NCI-H1092 treated with DMSO at 0.1 percent for 48 hours (cell line): Measurements from ENCODE around the gene WDR11.

Experiments
- DNase-seq: peaks from one replicate; lab custom pipeline; 2025; lab: John Stamatoyannopoulos, UW

Gene WDR11, protein sequence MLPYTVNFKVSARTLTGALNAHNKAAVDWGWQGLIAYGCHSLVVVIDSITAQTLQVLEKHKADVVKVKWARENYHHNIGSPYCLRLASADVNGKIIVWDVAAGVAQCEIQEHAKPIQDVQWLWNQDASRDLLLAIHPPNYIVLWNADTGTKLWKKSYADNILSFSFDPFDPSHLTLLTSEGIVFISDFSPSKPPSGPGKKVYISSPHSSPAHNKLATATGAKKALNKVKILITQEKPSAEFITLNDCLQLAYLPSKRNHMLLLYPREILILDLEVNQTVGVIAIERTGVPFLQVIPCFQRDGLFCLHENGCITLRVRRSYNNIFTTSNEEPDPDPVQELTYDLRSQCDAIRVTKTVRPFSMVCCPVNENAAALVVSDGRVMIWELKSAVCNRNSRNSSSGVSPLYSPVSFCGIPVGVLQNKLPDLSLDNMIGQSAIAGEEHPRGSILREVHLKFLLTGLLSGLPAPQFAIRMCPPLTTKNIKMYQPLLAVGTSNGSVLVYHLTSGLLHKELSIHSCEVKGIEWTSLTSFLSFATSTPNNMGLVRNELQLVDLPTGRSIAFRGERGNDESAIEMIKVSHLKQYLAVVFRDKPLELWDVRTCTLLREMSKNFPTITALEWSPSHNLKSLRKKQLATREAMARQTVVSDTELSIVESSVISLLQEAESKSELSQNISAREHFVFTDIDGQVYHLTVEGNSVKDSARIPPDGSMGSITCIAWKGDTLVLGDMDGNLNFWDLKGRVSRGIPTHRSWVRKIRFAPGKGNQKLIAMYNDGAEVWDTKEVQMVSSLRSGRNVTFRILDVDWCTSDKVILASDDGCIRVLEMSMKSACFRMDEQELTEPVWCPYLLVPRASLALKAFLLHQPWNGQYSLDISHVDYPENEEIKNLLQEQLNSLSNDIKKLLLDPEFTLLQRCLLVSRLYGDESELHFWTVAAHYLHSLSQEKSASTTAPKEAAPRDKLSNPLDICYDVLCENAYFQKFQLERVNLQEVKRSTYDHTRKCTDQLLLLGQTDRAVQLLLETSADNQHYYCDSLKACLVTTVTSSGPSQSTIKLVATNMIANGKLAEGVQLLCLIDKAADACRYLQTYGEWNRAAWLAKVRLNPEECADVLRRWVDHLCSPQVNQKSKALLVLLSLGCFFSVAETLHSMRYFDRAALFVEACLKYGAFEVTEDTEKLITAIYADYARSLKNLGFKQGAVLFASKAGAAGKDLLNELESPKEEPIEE

GRCh38 chr10:120850911-120851865 is at the start of gene WDR11:
WDR11 (plus strand) TSS chr10:120851362; CDS start chr10:120851421, 59 bp downstream.
- peak; percentile 69 for DNase-seq

- no peak for DNase-seq
Observed at GRCh38 chr10:120802935-120803334, 48.2 kb upstream of the WDR11 start.

DNA sequence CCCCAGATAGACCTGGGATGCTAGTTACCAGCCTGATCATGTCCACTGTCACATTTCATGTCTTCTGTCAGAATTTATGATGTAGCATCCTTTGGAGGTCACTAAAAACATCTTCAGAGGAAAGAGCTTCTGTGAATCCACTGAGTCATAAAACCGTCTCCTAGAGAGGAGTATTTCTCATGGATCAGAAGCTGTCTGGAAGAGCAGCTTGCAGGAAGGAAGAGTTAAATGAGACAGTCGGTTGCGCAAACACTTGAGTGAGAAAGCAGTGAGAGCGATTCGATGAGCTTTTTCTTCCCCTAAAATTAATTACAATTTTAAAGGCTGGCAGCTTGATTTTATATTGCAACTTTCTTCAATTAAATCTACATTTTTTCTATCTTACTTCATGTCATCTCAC is 47.2 kb upstream of the WDR11 start:
- DNase-seq = no peak

- no peak for DNase-seq
Observed at GRCh38 chr10:120805014-120805812, 45.9 kb upstream of the WDR11 start.

DNA sequence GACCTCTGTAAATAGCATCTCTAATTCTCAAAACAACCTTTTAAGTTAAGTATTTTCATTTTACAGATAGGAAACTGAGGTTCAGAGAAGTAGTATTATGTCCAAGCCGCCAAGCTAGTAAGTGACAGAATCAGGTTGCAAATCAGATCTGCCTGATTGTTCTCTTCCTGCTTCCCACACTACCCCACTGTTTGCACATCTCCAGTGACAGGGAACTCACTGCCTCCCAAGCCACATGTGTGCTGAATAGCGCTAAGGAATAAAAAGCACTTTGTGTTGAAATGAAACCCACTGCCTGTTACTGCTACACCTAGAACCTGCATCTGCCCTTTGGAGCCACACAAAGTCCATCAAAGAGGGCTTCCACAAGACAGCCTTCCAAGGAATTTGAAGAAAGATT is 45.1 kb upstream of the WDR11 start:
- no peak for DNase-seq

DNA sequence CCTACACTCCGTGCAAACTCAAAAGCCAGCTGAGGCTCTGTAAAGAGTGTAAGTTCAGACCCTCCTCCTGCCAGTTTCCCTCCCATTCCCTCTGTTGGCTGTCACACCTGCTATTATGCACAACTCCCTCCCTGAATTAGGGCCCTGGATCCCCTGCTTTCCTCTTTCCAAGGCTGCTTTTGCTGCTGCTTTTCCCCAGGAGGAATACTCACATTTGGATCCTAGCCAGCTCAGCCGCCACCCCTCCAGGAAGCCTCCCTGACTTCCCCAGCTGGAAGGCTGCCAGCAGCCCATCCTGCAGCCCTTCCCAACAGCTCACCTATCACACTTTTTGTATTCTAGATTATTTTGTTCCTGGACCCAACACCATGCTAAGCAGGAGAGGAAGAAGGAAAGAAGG is 40.9 kb upstream of the WDR11 start:
- no peak for DNase-seq

GRCh38 chr10:120813085-120813484 is 38.1 kb upstream of the WDR11 start:
- DNase-seq = no peak

- DNase-seq = no peak
Observed at GRCh38 chr10:120818301-120818700, 32.9 kb upstream of the WDR11 start.

DNA sequence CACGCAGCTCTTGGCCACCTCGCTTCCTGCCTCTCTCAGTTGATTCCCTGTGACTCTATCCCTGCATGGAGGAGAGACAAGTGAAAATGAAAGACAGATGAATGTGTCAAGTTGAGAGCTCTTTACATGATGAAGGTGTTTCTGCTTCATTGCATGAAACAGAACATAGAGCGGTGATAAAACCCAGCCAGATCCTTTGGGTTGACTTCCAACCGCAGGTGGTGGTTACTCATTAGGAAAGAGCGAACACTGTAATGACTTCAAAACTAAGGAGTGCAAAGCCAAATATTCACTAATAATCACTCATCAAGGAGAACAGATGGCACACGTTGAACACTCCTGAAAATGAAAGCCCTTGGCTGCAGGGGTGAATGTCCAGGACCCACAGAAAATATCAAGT is 31.8 kb upstream of the WDR11 start:
- no peak for DNase-seq

- DNase-seq = no peak
Observed at GRCh38 chr10:120823266-120823665, 27.9 kb upstream of the WDR11 start.

GRCh38 chr10:120824881-120825309 is 26.3 kb upstream of the WDR11 start:
- no peak for DNase-seq

GRCh38 chr10:120825878-120826769 is 25.0 kb upstream of the WDR11 start:
- no peak for DNase-seq

GRCh38 chr10:120827251-120827875 is 23.8 kb upstream of the WDR11 start:
- no peak for DNase-seq

- DNase-seq = no peak
Observed at GRCh38 chr10:120828763-120829319, 22.3 kb upstream of the WDR11 start.

- DNase-seq = no peak
Observed at GRCh38 chr10:120832106-120832505, 19.1 kb upstream of the WDR11 start.

DNA sequence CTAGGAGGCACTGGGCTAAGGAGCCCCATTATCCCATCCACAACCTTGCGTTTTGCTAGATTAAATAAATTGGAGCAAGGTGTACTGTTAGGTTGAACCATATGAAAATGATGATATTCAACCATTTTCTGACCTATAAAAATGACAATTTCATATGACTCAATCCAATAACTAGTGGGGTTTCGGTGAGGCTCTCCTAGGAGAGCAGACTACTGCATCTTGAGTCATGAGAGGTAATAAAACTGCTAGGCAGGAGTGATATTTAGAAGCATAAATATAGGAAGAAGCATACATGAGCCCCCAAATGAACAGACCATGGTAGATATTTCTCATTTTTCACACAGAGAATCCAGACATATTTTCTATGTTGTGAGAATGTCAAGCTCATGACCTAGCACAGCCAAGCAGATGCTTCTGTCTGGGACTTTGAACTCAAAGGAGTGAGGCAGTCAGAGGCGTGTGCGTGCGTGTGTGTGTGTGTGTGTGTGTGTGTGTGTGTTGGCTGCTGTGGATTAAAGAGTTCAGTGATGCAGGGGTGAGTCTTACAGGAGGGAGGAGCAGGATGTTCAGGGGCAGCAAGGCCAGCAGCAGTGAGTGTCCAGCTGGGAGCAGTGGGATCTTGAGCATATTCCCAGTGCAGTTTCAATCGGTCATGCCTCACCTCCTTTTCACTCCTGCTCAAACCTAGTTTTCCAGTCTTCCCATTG is 17.8 kb upstream of the WDR11 start:
- no peak for DNase-seq

DNA sequence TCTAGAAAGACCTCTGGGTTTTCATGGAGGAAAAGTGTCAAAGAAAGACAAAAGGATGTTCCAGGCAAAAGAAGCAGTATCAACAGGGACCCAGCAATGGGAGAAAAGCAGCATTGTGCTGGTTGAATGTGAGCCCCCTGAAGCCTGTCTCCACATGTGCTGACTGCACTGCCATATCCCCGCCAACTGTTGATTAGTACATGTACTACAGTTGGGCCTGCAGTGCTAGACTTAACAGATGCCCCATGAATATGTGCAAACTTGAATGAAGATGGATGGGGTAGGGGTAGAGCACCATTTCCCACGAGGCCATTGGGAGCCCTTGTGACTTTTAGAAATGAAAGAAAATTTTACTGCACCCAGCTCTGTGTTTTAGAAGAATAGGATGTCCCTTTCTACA is 15.6 kb upstream of the WDR11 start:
- no peak for DNase-seq

DNA sequence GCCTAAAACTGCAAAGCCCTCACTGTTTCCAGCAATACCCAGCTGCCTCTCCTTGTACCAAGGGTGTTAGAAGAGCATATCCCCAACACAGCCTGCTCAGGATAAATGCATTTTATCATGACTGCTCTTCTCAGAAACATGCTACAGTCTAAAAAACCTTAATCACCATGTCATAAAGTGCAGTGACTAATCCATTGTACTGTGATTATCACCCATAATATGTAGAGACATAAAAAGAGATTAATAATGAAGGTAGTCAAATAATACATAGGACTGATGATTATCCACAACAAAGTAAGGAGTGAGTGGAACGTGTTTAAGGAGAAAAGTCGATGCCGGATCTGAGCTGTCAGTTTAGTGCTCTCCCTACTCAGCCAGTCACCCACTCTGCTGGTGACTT is 12.2 kb upstream of the WDR11 start:
- no peak for DNase-seq
